Spleen (tissue), 11 donors: ENCODE results near the gene ADPRM. TPM values are rescaled to one million over a fixed set of nuclear protein-coding genes. Genes with fewer than 3 reads are reported as not detected.
"Not testable (repeated sequence)": the region's sequence is repeated elsewhere in the genome, so short reads cannot be mapped to it uniquely, and the experiment has no call there.

Source experiments
- DNase-seq: peaks from one replicate; pipeline ENCODE4 v3.0.0-alpha.2; 2020
- H3K27ac ChIP-seq, 8 donors: fragments of 200-600 bp; sonication (generic) in 7 of 8; 1 replicate in 4 of 8; 2 replicates in 4 of 8; pipeline versions ENCODE4 v1.5.0 to v1.8.0; 2016 to 2021; ENCODE audit warnings: inconsistent platforms in 4 of 8, mild to moderate bottlenecking in 4 of 8, moderate library complexity in 1 of 8
- H3K27me3 ChIP-seq, 7 donors: fragments of 200-600 bp; sonication (generic) in 6 of 7; replicated peaks in 1 of 7; 1 replicate in 4 of 7; 2 replicates in 3 of 7; pipeline versions ENCODE4 v1.5.0 to v1.8.0; 2016 to 2021; ENCODE audit warnings: inconsistent platforms in 3 of 7, mild to moderate bottlenecking in 1 of 7
- H3K36me3 ChIP-seq, 6 donors: fragments of 200-600 bp; sonication (generic) in 5 of 6; 1 replicate in 4 of 6; 2 replicates in 2 of 6; pipeline versions ENCODE4 v1.5.0 to v1.8.0; 2016 to 2021; ENCODE audit warnings: inconsistent platforms in 2 of 6
- H3K4me1 ChIP-seq, 6 donors: fragments of 200-600 bp; sonication (generic) in 5 of 6; 1 replicate in 3 of 6; 2 replicates in 3 of 6; pipeline versions ENCODE4 v1.5.0 to v1.8.0; 2016 to 2021; ENCODE audit warnings: inconsistent platforms in 3 of 6
- H3K4me3 ChIP-seq, 8 donors: fragments of 200-600 bp; sonication (generic) in 7 of 8; 1 replicate in 4 of 8; 2 replicates in 4 of 8; pipeline versions ENCODE4 v1.5.0 to v1.8.0; 2016 to 2021; ENCODE audit warnings: inconsistent platforms in 4 of 8, mild to moderate bottlenecking in 4 of 8, moderate library complexity in 2 of 8
- H3K9me3 ChIP-seq, 8 donors: fragments of 200-600 bp; sonication (generic) in 7 of 8; 1 replicate in 4 of 8; 2 replicates in 4 of 8; pipeline versions ENCODE4 v1.5.0 to v1.8.0; 2016 to 2021; ENCODE audit warnings: inconsistent platforms in 4 of 8
- POLR2A ChIP-seq, 3 donors: fragments of 450-650 bp; IDR thresholded peaks; one replicate each; pipeline ENCODE4 v1.5.1; 2017; ENCODE audit warnings: antibody characterized with exemption in 3 of 3, mild to moderate bottlenecking in 1 of 3
- POLR2AphosphoS5 ChIP-seq, 3 donors: sonication (generic); formaldehyde crosslinking; IDR thresholded peaks; one replicate each; pipeline ENCODE4 v1.5.1; 2017; ENCODE audit warnings: antibody characterized with exemption in 3 of 3
- WGBS, 5 donors: extraction: QIAGEN DNeasy Blood & Tissue Kit in 3 of 5; methylation state at CpG; one replicate each; pipeline versions ENCODE4 v1.1.5 to v1.1.7; 2013 to 2018; 5-methylcytosine and 5-hydroxymethylcytosine counted together
- intact Hi-C: fragments of 100-400 bp; cut with DNase I; formaldehyde crosslinking; loops from one replicate; pipeline ENCODE4 v1.15.0; 2023; ENCODE audit warnings: low total_unique reads
- polyA plus RNA-seq, 3 donors: library from polyadenylated mRNA; stranded (reverse); fragments of 200-250 nt; gene quantifications; one replicate each; pipeline ENCODE4 v1.2.1, GENCODE V29; 2013
- total RNA-seq, 7 donors: library from RNA; depleted of rRNA in 3 of 7; stranded (reverse); fragments of >200 nt in 3 of 7; fragmentation: NEBNext Ultra II Directional in 4 of 7; extraction: Animal tissue kit (Norgen Biotek cat#: 25700) in 4 of 7; gene quantifications; one replicate each; pipeline versions ENCODE4 v1.1.0 to v1.2.1, GENCODE V29; 2016 to 2021
- TF ChIP-seq, protein P1 (sequence below), 11 experiments: fragments of 200-600 bp in 7 of 11; fragments of 450-650 bp in 4 of 11; sonication (generic) in 4 of 11; IDR thresholded peaks in 8 of 11; conservative IDR thresholded peaks in 3 of 11; 1 replicate in 7 of 11; 2 replicates in 4 of 11; pipeline versions ENCODE4 v1.4.0 to v1.8.0; 2016 to 2021; ENCODE audit warnings: antibody characterized with exemption in 11 of 11, inconsistent platforms in 4 of 11, mild to moderate bottlenecking in 1 of 11
- donor health status: healthy with polysubstance abuse.
- donor health status: DM: no; HTN: no; CAD: no; lungs with moderate emphysema.
- donor health status: DM: no; HTN: no; CAD: no.
- donor health status: Bipolar disorder and iron deficiency.
- donor health status: healthy.
- donor health status: DM: no; HTN: no; CAD: no.
- donor health status: DM: yes; HTN: yes; CAD: no.

The ADPRM gene
- total and polyA plus RNA-seq, 10 donors = 11.5 to 36.0 (median 15.8) TPM

GRCh38 chr17:10729334-10730193, 32.2 kb downstream of the ADPRM start, which contains the start of gene TMEM220:
TSS of gene TMEM220 (minus strand) at chr17:10730023. CDS start at chr17:10729851, 172 bp downstream.
- peaks cover 0 to 28% (median 20%) of the 10 kb centered on the region in 6 donors for H3K4me1 ChIP-seq
- H3K9me3 ChIP-seq = no peaks in the 10 kb centered on the region
- H3K36me3 ChIP-seq = peaks cover 0 to 15% (median 0%) of the 10 kb centered on the region in 6 donors
- TF ChIP-seq, protein P1, sequence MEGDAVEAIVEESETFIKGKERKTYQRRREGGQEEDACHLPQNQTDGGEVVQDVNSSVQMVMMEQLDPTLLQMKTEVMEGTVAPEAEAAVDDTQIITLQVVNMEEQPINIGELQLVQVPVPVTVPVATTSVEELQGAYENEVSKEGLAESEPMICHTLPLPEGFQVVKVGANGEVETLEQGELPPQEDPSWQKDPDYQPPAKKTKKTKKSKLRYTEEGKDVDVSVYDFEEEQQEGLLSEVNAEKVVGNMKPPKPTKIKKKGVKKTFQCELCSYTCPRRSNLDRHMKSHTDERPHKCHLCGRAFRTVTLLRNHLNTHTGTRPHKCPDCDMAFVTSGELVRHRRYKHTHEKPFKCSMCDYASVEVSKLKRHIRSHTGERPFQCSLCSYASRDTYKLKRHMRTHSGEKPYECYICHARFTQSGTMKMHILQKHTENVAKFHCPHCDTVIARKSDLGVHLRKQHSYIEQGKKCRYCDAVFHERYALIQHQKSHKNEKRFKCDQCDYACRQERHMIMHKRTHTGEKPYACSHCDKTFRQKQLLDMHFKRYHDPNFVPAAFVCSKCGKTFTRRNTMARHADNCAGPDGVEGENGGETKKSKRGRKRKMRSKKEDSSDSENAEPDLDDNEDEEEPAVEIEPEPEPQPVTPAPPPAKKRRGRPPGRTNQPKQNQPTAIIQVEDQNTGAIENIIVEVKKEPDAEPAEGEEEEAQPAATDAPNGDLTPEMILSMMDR (IDR thresholded peaks at IDR 0.05 in 8 of 11, conservative IDR thresholded peaks at IDR 0.05 in 3 of 11) = no peak
- TF ChIP-seq POLR2A (IDR thresholded peaks at IDR 0.05) (peak in 1 of 3 donors; percentile 61), POLR2AphosphoS5 (IDR thresholded peaks at IDR 0.05) (peak; percentile 83 to 90 (median 90))
- H3K4me3 ChIP-seq = peak within 1 kb of the TSS; percentile 58 to 76 (median 66)
- peak within 1 kb of the TSS; percentile 85 to 95 (median 90) for H3K27ac ChIP-seq
- WGBS, 5 donors = 2 to 8% (median 2%) methylated on average over 35 to 79 of the region's 79 CpGs
- DNase-seq = peak; percentile 92
- intact Hi-C loops = no loop called here
- peaks cover 0 to 9% (median 0%) of the 10 kb centered on the region in 7 donors for H3K27me3 ChIP-seq

- H3K27me3 ChIP-seq, H3K9me3 ChIP-seq, DNase-seq, H3K36me3 ChIP-seq, intact Hi-C loops: not testable (repeated sequence)
- 8 to 14% (median 12%) methylated on average over 15 of the region's 15 CpGs for WGBS, 5 donors
- peak overlapping the region; percentile 85 to 95 (median 90) for H3K27ac ChIP-seq
- H3K4me1 ChIP-seq = peaks cover 0 to 28% (median 20%) of the 10 kb centered on the region in 6 donors
- peak overlapping the region; percentile 58 to 76 (median 66) for H3K4me3 ChIP-seq
Measured at GRCh38 chr17:10730247-10730646, 32.9 kb downstream of the ADPRM start.

DNA sequence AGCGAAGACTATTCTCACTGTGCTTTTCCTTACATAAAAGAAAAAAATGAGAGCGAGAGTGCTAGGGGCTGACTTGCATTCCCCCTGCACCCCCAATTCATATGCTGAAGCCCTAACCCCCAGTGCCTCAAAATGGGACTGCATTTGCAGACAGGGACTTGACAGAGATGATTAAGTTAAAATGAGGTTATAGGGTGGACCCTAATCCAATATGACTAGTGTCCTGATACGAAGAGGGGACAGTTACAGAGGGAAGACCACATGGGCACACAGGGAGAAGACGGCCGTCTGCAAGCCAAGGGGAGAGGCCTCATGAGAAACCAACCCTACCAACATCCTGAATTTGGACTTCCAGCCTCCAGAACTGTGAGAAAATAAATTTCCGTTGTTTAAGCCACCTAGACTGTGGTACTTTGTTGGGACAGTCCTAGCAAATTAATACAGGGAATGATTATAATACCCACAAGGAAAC, 34.0 kb downstream of the ADPRM start:
- no peak for TF ChIP-seq POLR2A (IDR thresholded peaks at IDR 0.05)
- TF ChIP-seq, protein P1 (IDR thresholded peaks at IDR 0.05 in 8 of 11, conservative IDR thresholded peaks at IDR 0.05 in 3 of 11) = no peak
- no peak for TF ChIP-seq POLR2AphosphoS5 (IDR thresholded peaks at IDR 0.05)
- Histone ChIP-seq H3K4me1 (peaks cover 0 to 28% (median 20%) of the 10 kb centered on the region in 6 donors), H3K27me3 (peaks cover 0 to 9% (median 0%) of the 10 kb centered on the region in 7 donors), H3K9me3 (no peaks in the 10 kb centered on the region), H3K36me3 (no peaks in the 10 kb centered on the region), H3K27ac (no peak overlapping the region), H3K4me3 (no peak overlapping the region)
- 91 to 98% (median 96%) methylated on average over 6 of the region's 6 CpGs for WGBS, 5 donors
- intact Hi-C loops = no loop called here
- no peak for DNase-seq

DNA sequence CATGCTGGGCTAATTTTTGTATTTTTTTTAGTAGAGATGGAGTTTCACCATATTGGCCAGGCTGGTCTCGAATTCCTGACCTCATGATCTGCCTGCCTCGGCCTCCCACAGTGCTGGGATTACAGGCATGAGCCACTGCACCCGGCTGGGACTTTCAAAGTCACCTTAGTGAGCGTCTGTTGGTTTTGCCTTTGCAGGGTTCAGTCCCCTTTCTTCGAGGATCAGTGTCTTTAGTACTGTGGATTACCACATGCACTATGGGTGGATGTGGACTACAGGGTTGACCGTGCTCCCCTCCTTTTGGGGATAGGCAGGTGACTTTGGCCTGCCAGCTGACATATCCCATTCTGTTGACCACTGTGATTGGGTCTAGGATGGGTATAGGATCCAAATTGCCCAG, 34.7 kb downstream of the ADPRM start:
- H3K27ac ChIP-seq, intact Hi-C loops, DNase-seq, H3K9me3 ChIP-seq, H3K36me3 ChIP-seq, H3K4me3 ChIP-seq, H3K27me3 ChIP-seq: not testable (repeated sequence)
- peaks cover 0 to 31% (median 20%) of the 10 kb centered on the region in 6 donors for H3K4me1 ChIP-seq
- 77 to 99% (median 84%) methylated on average over 6 of the region's 6 CpGs for WGBS, 5 donors

DNA sequence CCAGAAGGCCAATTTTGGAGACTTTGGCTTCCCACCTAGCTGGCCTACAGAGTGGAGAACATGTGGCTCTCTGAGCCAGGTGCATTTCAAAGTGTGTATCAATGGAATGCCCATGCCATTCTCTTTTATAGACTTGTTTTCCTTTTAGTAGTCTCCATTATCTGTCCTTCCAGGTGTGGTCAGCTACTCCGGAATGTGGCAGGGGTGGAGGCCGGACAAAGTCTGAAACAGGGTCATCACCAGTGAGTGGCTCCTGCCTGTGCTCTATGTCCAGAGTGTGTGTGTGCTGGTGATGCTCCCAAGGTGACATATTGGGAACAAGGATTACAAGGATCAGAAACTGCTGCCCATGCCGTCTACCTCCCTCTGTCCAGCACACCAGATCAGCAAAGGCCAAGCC, 36.3 kb downstream of the ADPRM start:
- Histone ChIP-seq H3K27ac (no peak overlapping the region), H3K4me3 (no peak overlapping the region), H3K36me3 (no peaks in the 10 kb centered on the region), H3K4me1 (peaks cover 0 to 33% (median 20%) of the 10 kb centered on the region in 6 donors), H3K27me3 (peaks cover 0 to 9% (median 0%) of the 10 kb centered on the region in 7 donors), H3K9me3 (no peaks in the 10 kb centered on the region)
- no peak for DNase-seq
- 78 to 94% (median 90%) methylated on average over 3 of the region's 3 CpGs for WGBS, 5 donors
- intact Hi-C loops = no loop called here
- TF ChIP-seq POLR2AphosphoS5 (IDR thresholded peaks at IDR 0.05) (no peak), POLR2A (IDR thresholded peaks at IDR 0.05) (no peak)
- TF ChIP-seq, protein P1 (IDR thresholded peaks at IDR 0.05 in 8 of 11, conservative IDR thresholded peaks at IDR 0.05 in 3 of 11) = no peak
